SK-N-MC (cell line): ENCODE measurements around the gene MBTPS1.

Experiments
- EZH2 ChIP-seq: fragments of 200-600 bp; sonication (generic); IDR thresholded peaks from one replicate; pipeline ENCODE4 v1.6.1; 2017; ENCODE audit warnings: antibody characterized with exemption
- POLR2AphosphoS5 ChIP-seq: IDR thresholded peaks from 2 replicates; pipeline ENCODE4 v1.6.1; 2012; ENCODE audit warnings: mild to moderate bottlenecking, low read depth, low read length, borderline replicate concordance

DNA sequence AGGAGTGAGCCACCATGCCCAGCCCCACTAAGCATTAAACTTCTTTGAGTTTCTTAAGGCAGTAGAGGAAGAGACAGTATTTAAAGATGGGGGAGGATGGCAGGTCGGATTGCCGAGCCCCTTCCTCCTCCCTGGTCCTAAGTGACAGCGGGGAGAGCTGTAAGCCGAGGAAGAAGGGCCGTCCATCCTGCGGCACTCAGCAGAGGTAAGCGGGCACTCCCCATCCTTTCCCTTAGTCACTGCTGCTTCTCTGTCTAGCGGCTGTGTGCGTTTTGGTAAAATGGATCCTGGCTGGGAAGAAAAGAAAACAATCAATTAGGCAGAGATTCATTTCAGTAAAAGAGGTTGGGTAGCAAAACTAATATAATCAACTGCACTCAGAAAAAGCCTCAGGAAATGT, 42.3 kb upstream of the MBTPS1 start:
- TF ChIP-seq EZH2 (no peak), POLR2AphosphoS5 (no peak)
